Suprapubic skin (tissue), 3 donors: ENCODE results near the gene CDA.

Experiments used
- POLR2AphosphoS5 ChIP-seq, 3 donors: sonication (generic); formaldehyde crosslinking; IDR thresholded peaks; one replicate each; pipeline ENCODE4 v1.6.1; 2017; ENCODE audit warnings: antibody characterized with exemption in 3 of 3
- TF ChIP-seq, protein P1 (sequence below), 2 donors: fragments of 200-600 bp in 1 of 2; fragments of 450-650 bp in 1 of 2; sonication (generic) in 1 of 2; IDR thresholded peaks; one replicate each; pipeline ENCODE4 v1.5.1; 2016 to 2019; ENCODE audit warnings: antibody characterized with exemption in 2 of 2, mild to moderate bottlenecking in 1 of 2, moderate library complexity in 1 of 2

DNA sequence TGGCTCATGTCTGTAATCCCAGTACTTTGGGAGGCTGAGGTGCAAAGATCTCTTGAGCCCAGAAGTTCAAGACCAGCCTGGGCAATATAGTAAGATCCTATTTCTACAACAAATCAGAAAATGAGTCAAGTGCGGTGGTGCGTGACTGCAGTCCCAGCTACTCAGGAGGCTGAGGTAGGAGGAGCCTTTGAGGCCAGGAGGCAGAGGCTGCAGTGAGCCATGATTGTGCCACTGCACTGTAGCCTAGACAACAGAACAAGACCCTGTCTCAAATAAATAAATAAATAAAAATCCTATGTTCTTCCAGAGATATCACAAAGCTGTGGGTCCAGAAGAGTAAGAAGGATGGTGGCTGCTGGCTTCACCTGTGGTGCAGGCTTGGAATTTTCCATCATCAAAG is 22.1 kb downstream of the CDA start:
- TF ChIP-seq, protein P1, sequence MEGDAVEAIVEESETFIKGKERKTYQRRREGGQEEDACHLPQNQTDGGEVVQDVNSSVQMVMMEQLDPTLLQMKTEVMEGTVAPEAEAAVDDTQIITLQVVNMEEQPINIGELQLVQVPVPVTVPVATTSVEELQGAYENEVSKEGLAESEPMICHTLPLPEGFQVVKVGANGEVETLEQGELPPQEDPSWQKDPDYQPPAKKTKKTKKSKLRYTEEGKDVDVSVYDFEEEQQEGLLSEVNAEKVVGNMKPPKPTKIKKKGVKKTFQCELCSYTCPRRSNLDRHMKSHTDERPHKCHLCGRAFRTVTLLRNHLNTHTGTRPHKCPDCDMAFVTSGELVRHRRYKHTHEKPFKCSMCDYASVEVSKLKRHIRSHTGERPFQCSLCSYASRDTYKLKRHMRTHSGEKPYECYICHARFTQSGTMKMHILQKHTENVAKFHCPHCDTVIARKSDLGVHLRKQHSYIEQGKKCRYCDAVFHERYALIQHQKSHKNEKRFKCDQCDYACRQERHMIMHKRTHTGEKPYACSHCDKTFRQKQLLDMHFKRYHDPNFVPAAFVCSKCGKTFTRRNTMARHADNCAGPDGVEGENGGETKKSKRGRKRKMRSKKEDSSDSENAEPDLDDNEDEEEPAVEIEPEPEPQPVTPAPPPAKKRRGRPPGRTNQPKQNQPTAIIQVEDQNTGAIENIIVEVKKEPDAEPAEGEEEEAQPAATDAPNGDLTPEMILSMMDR (IDR thresholded peaks at IDR 0.05): no peak
- no peak for TF ChIP-seq POLR2AphosphoS5 (IDR thresholded peaks at IDR 0.05)
